ENCODE measurements around the gene TSC22D2.

Gene TSC22D2

GRCh38 chr3:150385296-150386242 is 22.5 kb upstream of the TSC22D2 start:
- DNase-seq = no peak

GRCh38 chr3:150388498-150389418 is 19.3 kb upstream of the TSC22D2 start:
- DNase-seq = no peak

- DNase-seq = no peak
Observed at GRCh38 chr3:150390087-150390486, 18.0 kb upstream of the TSC22D2 start.

GRCh38 chr3:150391161-150391560 is 16.9 kb upstream of the TSC22D2 start:
- no peak for DNase-seq

GRCh38 chr3:150393745-150394144 is 14.4 kb upstream of the TSC22D2 start:
- no peak for DNase-seq

GRCh38 chr3:150394606-150395005 is 13.5 kb upstream of the TSC22D2 start:
- no peak for DNase-seq

GRCh38 chr3:150396491-150396890 is 11.6 kb upstream of the TSC22D2 start:
- DNase-seq = no peak

GRCh38 chr3:150396956-150397550 is 11.0 kb upstream of the TSC22D2 start:
- no peak for DNase-seq

- DNase-seq = no peak
Observed at GRCh38 chr3:150399060-150399459, 9.0 kb upstream of the TSC22D2 start.

- DNase-seq = no peak
Observed at GRCh38 chr3:150401285-150401684, 6.8 kb upstream of the TSC22D2 start.

- DNase-seq = no peak
Observed at GRCh38 chr3:150402217-150402616, 5.9 kb upstream of the TSC22D2 start.

GRCh38 chr3:150404023-150404422 is 4.1 kb upstream of the TSC22D2 start:
- DNase-seq = no peak

GRCh38 chr3:150407051-150407807 is 869 bp upstream of the TSC22D2 start:
- DNase-seq = peak; percentile 5

- DNase-seq = no peak
Observed at GRCh38 chr3:150407808-150408220, 284 bp upstream of the TSC22D2 start.

GRCh38 chr3:150409125-150409511 is 1.0 kb downstream of the TSC22D2 start:
- no peak for DNase-seq

GRCh38 chr3:150409512-150410310 is 1.6 kb downstream of the TSC22D2 start:
- DNase-seq = peak; percentile 63

GRCh38 chr3:150410311-150411105 is 2.4 kb downstream of the TSC22D2 start:
- peak; percentile 34 for DNase-seq

- no peak for DNase-seq
Observed at GRCh38 chr3:150411106-150411460, 3.0 kb downstream of the TSC22D2 start.

GRCh38 chr3:150411546-150411945 is 3.4 kb downstream of the TSC22D2 start:
- DNase-seq = no peak

GRCh38 chr3:150411976-150412375 is 3.9 kb downstream of the TSC22D2 start:
- DNase-seq = no peak
